ENCODE measurements around the gene PSMD3. TPM values are rescaled to one million over a fixed set of nuclear protein-coding genes. Genes with fewer than 3 reads are reported as not detected.

Gene PSMD3
- total RNA-seq, 1 experiment from 2014 or later: 179 TPM

- TF ChIP-seq, protein P1, sequence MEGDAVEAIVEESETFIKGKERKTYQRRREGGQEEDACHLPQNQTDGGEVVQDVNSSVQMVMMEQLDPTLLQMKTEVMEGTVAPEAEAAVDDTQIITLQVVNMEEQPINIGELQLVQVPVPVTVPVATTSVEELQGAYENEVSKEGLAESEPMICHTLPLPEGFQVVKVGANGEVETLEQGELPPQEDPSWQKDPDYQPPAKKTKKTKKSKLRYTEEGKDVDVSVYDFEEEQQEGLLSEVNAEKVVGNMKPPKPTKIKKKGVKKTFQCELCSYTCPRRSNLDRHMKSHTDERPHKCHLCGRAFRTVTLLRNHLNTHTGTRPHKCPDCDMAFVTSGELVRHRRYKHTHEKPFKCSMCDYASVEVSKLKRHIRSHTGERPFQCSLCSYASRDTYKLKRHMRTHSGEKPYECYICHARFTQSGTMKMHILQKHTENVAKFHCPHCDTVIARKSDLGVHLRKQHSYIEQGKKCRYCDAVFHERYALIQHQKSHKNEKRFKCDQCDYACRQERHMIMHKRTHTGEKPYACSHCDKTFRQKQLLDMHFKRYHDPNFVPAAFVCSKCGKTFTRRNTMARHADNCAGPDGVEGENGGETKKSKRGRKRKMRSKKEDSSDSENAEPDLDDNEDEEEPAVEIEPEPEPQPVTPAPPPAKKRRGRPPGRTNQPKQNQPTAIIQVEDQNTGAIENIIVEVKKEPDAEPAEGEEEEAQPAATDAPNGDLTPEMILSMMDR (IDR thresholded peaks at IDR 0.05; ENCODE audit: insufficient read depth in 1 of 2, low read depth in 1 of 2, low read length in 1 of 2, severe bottlenecking in 1 of 2, unreplicated experiment in 1 of 2): no peak
- BruUV-seq (replicated peaks): no TSS peak
- intact Hi-C loops (cut with micrococcal nuclease; ENCODE audit: unreplicated experiment): no loop called here
- Histone ChIP-seq H3K4me1 (no peaks in the 10 kb centered on the region), H3K4me3 (ENCODE audit: low read depth, low read length) (no peak overlapping the region), H3K27me3 (replicated peaks; ENCODE audit: control insufficient read depth, insufficient read depth, low read length) (no peaks in the 10 kb centered on the region), H3K36me3 (ENCODE audit: control insufficient read depth, insufficient read depth, low read length) (peaks cover 6% of the 10 kb centered on the region), H3K9me3 (no peaks in the 10 kb centered on the region)
- ChIA-PET CTCF (no interaction called here), POLR2A (no interaction called here)
- Mint-ChIP-seq H3K9me3 (ENCODE audit: unreplicated experiment) (no peaks in the 10 kb centered on the region), H3K27me3 (ENCODE audit: insufficient read depth, unreplicated experiment) (no peaks in the 10 kb centered on the region), H3K4me3 (ENCODE audit: unreplicated experiment) (no peak overlapping the region), H3K27ac (ENCODE audit: unreplicated experiment) (no peak overlapping the region), H3K36me3 (ENCODE audit: insufficient read depth, unreplicated experiment) (peaks cover 64% of the 10 kb centered on the region), H3K4me1 (ENCODE audit: low read depth, unreplicated experiment) (peaks cover 6% of the 10 kb centered on the region)
- no peak for DNase-seq
These were observed 44.3 kb downstream of the PSMD3 start for GRCh38 chr17:40024901-40025300.

- no peaks in the 10 kb centered on the region for H3K27me3 Mint-ChIP-seq (ENCODE audit: insufficient read depth, unreplicated experiment)
- BruUV-seq (replicated peaks): no TSS peak
- no peaks in the 10 kb centered on the region for H3K9me3 Mint-ChIP-seq (ENCODE audit: unreplicated experiment)
- peaks cover 6% of the 10 kb centered on the region for H3K4me1 Mint-ChIP-seq (ENCODE audit: low read depth, unreplicated experiment)
- H3K36me3 Mint-ChIP-seq (ENCODE audit: insufficient read depth, unreplicated experiment): peaks cover 66% of the 10 kb centered on the region
- ChIA-PET POLR2A (no interaction called here), CTCF (no interaction called here)
- Histone ChIP-seq H3K36me3 (ENCODE audit: control insufficient read depth, insufficient read depth, low read length) (peaks cover 6% of the 10 kb centered on the region), H3K4me3 (ENCODE audit: low read depth, low read length) (no peak overlapping the region), H3K9me3 (no peaks in the 10 kb centered on the region), H3K27me3 (replicated peaks; ENCODE audit: control insufficient read depth, insufficient read depth, low read length) (no peaks in the 10 kb centered on the region), H3K4me1 (no peaks in the 10 kb centered on the region)
- H3K27ac Mint-ChIP-seq (ENCODE audit: unreplicated experiment): no peak overlapping the region
- H3K4me3 Mint-ChIP-seq (ENCODE audit: unreplicated experiment): no peak overlapping the region
- no peak for DNase-seq
- intact Hi-C loops (cut with micrococcal nuclease; ENCODE audit: unreplicated experiment): no loop called here
- TF ChIP-seq, protein P1 (IDR thresholded peaks at IDR 0.05; ENCODE audit: insufficient read depth in 1 of 2, low read depth in 1 of 2, low read length in 1 of 2, severe bottlenecking in 1 of 2, unreplicated experiment in 1 of 2): no peak
These were observed 45.0 kb downstream of the PSMD3 start for GRCh38 chr17:40025559-40025958.

- H3K36me3 Mint-ChIP-seq (ENCODE audit: insufficient read depth, unreplicated experiment): peaks cover 65% of the 10 kb centered on the region
- H3K27me3 Mint-ChIP-seq (ENCODE audit: insufficient read depth, unreplicated experiment): no peaks in the 10 kb centered on the region
- Histone ChIP-seq H3K36me3 (ENCODE audit: control insufficient read depth, insufficient read depth, low read length) (peaks cover 6% of the 10 kb centered on the region), H3K4me1 (no peaks in the 10 kb centered on the region), H3K4me3 (ENCODE audit: low read depth, low read length) (no peak overlapping the region), H3K27me3 (replicated peaks; ENCODE audit: control insufficient read depth, insufficient read depth, low read length) (no peaks in the 10 kb centered on the region), H3K9me3 (no peaks in the 10 kb centered on the region)
- H3K4me1 Mint-ChIP-seq (ENCODE audit: low read depth, unreplicated experiment): peaks cover 6% of the 10 kb centered on the region
- intact Hi-C loops (cut with micrococcal nuclease; ENCODE audit: unreplicated experiment): loop anchor here (2.0 kb wide), 1 partner anchor 61 kb away; no protein-coding TSS in a partner anchor
- no peak overlapping the region for H3K4me3 Mint-ChIP-seq (ENCODE audit: unreplicated experiment)
- no peaks in the 10 kb centered on the region for H3K9me3 Mint-ChIP-seq (ENCODE audit: unreplicated experiment)
- ChIA-PET POLR2A (no interaction called here), CTCF (interaction anchor here (0.6 to 2.1 kb wide), 4 partner anchors 10 to 208 kb away, joined by 3 to 12 read pairs (median 4); partner anchors contain the start of gene MED24)
- DNase-seq: no peak
- TF ChIP-seq, protein P1 (IDR thresholded peaks at IDR 0.05; ENCODE audit: insufficient read depth in 1 of 2, low read depth in 1 of 2, low read length in 1 of 2, severe bottlenecking in 1 of 2, unreplicated experiment in 1 of 2): no peak
- no TSS peak for BruUV-seq (replicated peaks)
- H3K27ac Mint-ChIP-seq (ENCODE audit: unreplicated experiment): no peak overlapping the region
These were observed 45.6 kb downstream of the PSMD3 start for GRCh38 chr17:40025991-40026815.
